Liver (tissue), 9 donors: ENCODE results near the gene TBL2. TPM values are rescaled to one million over a fixed set of nuclear protein-coding genes. Genes with fewer than 3 reads are reported as not detected.
A peak's percentile ranks its signal among the peaks of the same experiment; 100 is the strongest.

Experiments used
- DNase-seq: peaks from one replicate; pipeline ENCODE4 v3.0.0-alpha.2; 2017; ENCODE audit warnings: low spot score
- H3K27ac ChIP-seq, 2 donors: one replicate each; pipeline ENCODE4 v1.7.0; 2013; ENCODE audit warnings: inconsistent platforms in 2 of 2, low read length in 2 of 2, control low read depth in 1 of 2, low read depth in 1 of 2, mild to moderate bottlenecking in 1 of 2
- H3K27me3 ChIP-seq, 4 donors: one replicate each; pipeline versions ENCODE4 v1.6.1 to v1.7.0; 2013; ENCODE audit warnings: low read length in 3 of 4, inconsistent platforms in 1 of 4, mild to moderate bottlenecking in 1 of 4, moderate library complexity in 1 of 4; ENCODE audit not compliant: control insufficient read depth in 4 of 4, insufficient read depth in 4 of 4
- H3K36me3 ChIP-seq, 4 donors: one replicate each; pipeline versions ENCODE4 v1.6.1 to v1.7.0; 2013; ENCODE audit warnings: low read length in 3 of 4, mild to moderate bottlenecking in 3 of 4, low read depth in 1 of 4, moderate library complexity in 1 of 4; ENCODE audit not compliant: control insufficient read depth in 4 of 4, insufficient read depth in 3 of 4
- H3K4me1 ChIP-seq, 4 donors: one replicate each; pipeline versions ENCODE4 v1.6.1 to v1.7.0; 2013; ENCODE audit warnings: low read length in 3 of 4, mild to moderate bottlenecking in 3 of 4, moderate library complexity in 1 of 4; ENCODE audit not compliant: control insufficient read depth in 4 of 4, insufficient read depth in 4 of 4
- H3K4me3 ChIP-seq, 3 donors: one replicate each; pipeline versions ENCODE4 v1.6.1 to v1.7.0; 2013; ENCODE audit warnings: low read length in 3 of 3, control low read depth in 1 of 3, low read depth in 1 of 3, mild to moderate bottlenecking in 1 of 3
- H3K9ac ChIP-seq, 2 donors: one replicate each; pipeline ENCODE4 v1.7.0; 2013; ENCODE audit warnings: low read length in 2 of 2, mild to moderate bottlenecking in 2 of 2, moderate library complexity in 2 of 2, control low read depth in 1 of 2, low read depth in 1 of 2
- H3K9me3 ChIP-seq, 4 donors: one replicate each; pipeline versions ENCODE4 v1.6.1 to v1.7.0; 2013; ENCODE audit warnings: low read length in 3 of 4; ENCODE audit not compliant: control insufficient read depth in 4 of 4
- ATF3 ChIP-seq: IDR thresholded peaks from 2 replicates; pipeline ENCODE4 v1.6.1; 2016; ENCODE audit warnings: antibody characterized with exemption
- EGR1 ChIP-seq, 2 donors: IDR thresholded peaks; 2 replicates each; pipeline ENCODE4 v1.6.1; 2016 to 2018; ENCODE audit warnings: antibody characterized with exemption in 2 of 2, low read depth in 2 of 2
- FOXA2 ChIP-seq: IDR thresholded peaks from 2 replicates; pipeline ENCODE4 v1.6.1; 2016; ENCODE audit warnings: antibody characterized with exemption
- GABPA ChIP-seq, 2 donors: IDR thresholded peaks in 1 of 2; conservative IDR thresholded peaks in 1 of 2; 2 replicates each; pipeline ENCODE4 v1.6.1; 2016; ENCODE audit warnings: antibody characterized with exemption in 2 of 2, mild to moderate bottlenecking in 1 of 2, moderate library complexity in 1 of 2
- HNF4A ChIP-seq, 2 donors: conservative IDR thresholded peaks; 2 replicates each; pipeline ENCODE4 v1.6.1; 2016; ENCODE audit warnings: antibody characterized with exemption in 2 of 2, mild to moderate bottlenecking in 2 of 2
- HNF4G ChIP-seq: IDR thresholded peaks from 2 replicates; pipeline ENCODE4 v1.6.1; 2016; ENCODE audit warnings: antibody characterized with exemption
- JUND ChIP-seq, 2 donors: IDR thresholded peaks; 2 replicates each; pipeline ENCODE4 v1.6.1; 2016; ENCODE audit warnings: antibody characterized with exemption in 2 of 2
- MAX ChIP-seq: IDR thresholded peaks from 2 replicates; pipeline ENCODE4 v1.6.1; 2016; ENCODE audit warnings: antibody characterized with exemption
- NR2F2 ChIP-seq: IDR thresholded peaks from 2 replicates; pipeline ENCODE4 v1.6.1; 2016; ENCODE audit warnings: antibody characterized with exemption
- RAD21 ChIP-seq, 2 donors: IDR thresholded peaks; 2 replicates each; pipeline ENCODE4 v1.6.1; 2016; ENCODE audit warnings: antibody characterized with exemption in 2 of 2, mild to moderate bottlenecking in 2 of 2
- RXRA ChIP-seq, 2 donors: IDR thresholded peaks; 2 replicates each; pipeline ENCODE4 v1.6.1; 2017 to 2018; ENCODE audit warnings: antibody characterized with exemption in 2 of 2, mild to moderate bottlenecking in 1 of 2
- SP1 ChIP-seq: IDR thresholded peaks from 2 replicates; pipeline ENCODE4 v1.6.1; 2018; ENCODE audit warnings: antibody characterized with exemption, mild to moderate bottlenecking
- TAF1 ChIP-seq: conservative IDR thresholded peaks from 2 replicates; pipeline ENCODE4 v1.6.1; 2016; ENCODE audit warnings: antibody characterized with exemption, mild to moderate bottlenecking
- YY1 ChIP-seq: IDR thresholded peaks from 2 replicates; pipeline ENCODE4 v1.6.1; 2016; ENCODE audit warnings: antibody characterized with exemption, mild to moderate bottlenecking
- ZBTB33 ChIP-seq: IDR thresholded peaks from 2 replicates; pipeline ENCODE4 v1.6.1; 2016; ENCODE audit warnings: antibody characterized with exemption
- WGBS: extraction: QIAGEN DNeasy Blood & Tissue Kit; methylation state at CpG from one replicate; pipeline ENCODE4 v1.1.7; 2013; 5-methylcytosine and 5-hydroxymethylcytosine counted together
- polyA plus RNA-seq, 2 donors: library from polyadenylated mRNA; stranded (reverse) in 1 of 2; unstranded in 1 of 2; fragments of 200-250 nt in 1 of 2; fragments of >200 nt in 1 of 2; fragmentation: Nextera tagmentation in 1 of 2; extraction: Ambion mirVana in 1 of 2; gene quantifications; one replicate each; pipeline versions ENCODE4 v1.2.1 to v1.2.3, GENCODE V29; 2013 to 2015
- total RNA-seq, 2 donors: library from RNA; depleted of rRNA; stranded (reverse); fragments of >200 nt; gene quantifications; one replicate each; pipeline ENCODE4 v1.2.3, GENCODE V29; 2014
- TF ChIP-seq, protein P1 (sequence below): IDR thresholded peaks from 2 replicates; pipeline ENCODE4 v1.6.1; 2016; ENCODE audit warnings: antibody characterized with exemption, mild to moderate bottlenecking
- donor health status: healthy.
- donor health status: healthy.
- donor health status: healthy.
- donor health status: healthy.
- donor health status: healthy.

The TBL2 gene
- total and polyA plus RNA-seq, 4 donors = 10.9 to 36.6 (median 19.0) TPM

- peak; percentile 91 for TF ChIP-seq FOXA2
- peak; percentile 98 for TF ChIP-seq HNF4A (conservative IDR thresholded peaks at IDR 0.05)
- TF ChIP-seq GABPA (IDR thresholded peaks at IDR 0.05 in 1 of 2, conservative IDR thresholded peaks at IDR 0.05 in 1 of 2) = no peak
Observed at GRCh38 chr7:73612598-73613269, 34.4 kb upstream of the TBL2 start (continued).

GRCh38 chr7:73611017-73611555, 32.7 kb upstream of the TBL2 start:
- H3K4me3 ChIP-seq = no peak overlapping the region
- 72% methylated on average over 11 of the region's 11 CpGs for WGBS
- H3K27ac ChIP-seq = peak overlapping the region; percentile 43
- peaks cover 28 to 76% (median 65%) of the 10 kb centered on the region in 4 donors for H3K4me1 ChIP-seq
- DNase-seq = no peak
- H3K36me3 ChIP-seq = peaks cover 5 to 9% (median 9%) of the 10 kb centered on the region in 4 donors
- no peak overlapping the region for H3K9ac ChIP-seq
- H3K9me3 ChIP-seq = no peaks in the 10 kb centered on the region
- H3K27me3 ChIP-seq = no peaks in the 10 kb centered on the region
- TF ChIP-seq HNF4A (conservative IDR thresholded peaks at IDR 0.05) = no peak
- TF ChIP-seq SP1 = no peak
- TF ChIP-seq, protein P1, sequence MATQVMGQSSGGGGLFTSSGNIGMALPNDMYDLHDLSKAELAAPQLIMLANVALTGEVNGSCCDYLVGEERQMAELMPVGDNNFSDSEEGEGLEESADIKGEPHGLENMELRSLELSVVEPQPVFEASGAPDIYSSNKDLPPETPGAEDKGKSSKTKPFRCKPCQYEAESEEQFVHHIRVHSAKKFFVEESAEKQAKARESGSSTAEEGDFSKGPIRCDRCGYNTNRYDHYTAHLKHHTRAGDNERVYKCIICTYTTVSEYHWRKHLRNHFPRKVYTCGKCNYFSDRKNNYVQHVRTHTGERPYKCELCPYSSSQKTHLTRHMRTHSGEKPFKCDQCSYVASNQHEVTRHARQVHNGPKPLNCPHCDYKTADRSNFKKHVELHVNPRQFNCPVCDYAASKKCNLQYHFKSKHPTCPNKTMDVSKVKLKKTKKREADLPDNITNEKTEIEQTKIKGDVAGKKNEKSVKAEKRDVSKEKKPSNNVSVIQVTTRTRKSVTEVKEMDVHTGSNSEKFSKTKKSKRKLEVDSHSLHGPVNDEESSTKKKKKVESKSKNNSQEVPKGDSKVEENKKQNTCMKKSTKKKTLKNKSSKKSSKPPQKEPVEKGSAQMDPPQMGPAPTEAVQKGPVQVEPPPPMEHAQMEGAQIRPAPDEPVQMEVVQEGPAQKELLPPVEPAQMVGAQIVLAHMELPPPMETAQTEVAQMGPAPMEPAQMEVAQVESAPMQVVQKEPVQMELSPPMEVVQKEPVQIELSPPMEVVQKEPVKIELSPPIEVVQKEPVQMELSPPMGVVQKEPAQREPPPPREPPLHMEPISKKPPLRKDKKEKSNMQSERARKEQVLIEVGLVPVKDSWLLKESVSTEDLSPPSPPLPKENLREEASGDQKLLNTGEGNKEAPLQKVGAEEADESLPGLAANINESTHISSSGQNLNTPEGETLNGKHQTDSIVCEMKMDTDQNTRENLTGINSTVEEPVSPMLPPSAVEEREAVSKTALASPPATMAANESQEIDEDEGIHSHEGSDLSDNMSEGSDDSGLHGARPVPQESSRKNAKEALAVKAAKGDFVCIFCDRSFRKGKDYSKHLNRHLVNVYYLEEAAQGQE = no peak
- no peak for TF ChIP-seq NR2F2
- no peak for TF ChIP-seq RAD21 (IDR thresholded peaks at IDR 0.05)
- TF ChIP-seq YY1 = no peak
- no peak for TF ChIP-seq FOXA2
- no peak for TF ChIP-seq MAX
- TF ChIP-seq ATF3 = no peak
- no peak for TF ChIP-seq RXRA (IDR thresholded peaks at IDR 0.05)
- TF ChIP-seq HNF4G = no peak
- no peak for TF ChIP-seq ZBTB33
- no peak for TF ChIP-seq JUND (IDR thresholded peaks at IDR 0.05)
- TF ChIP-seq EGR1 (IDR thresholded peaks at IDR 0.05; ENCODE audit: low read depth in 2 of 2) = no peak
- TF ChIP-seq TAF1 = no peak
